NCI-H2107 treated with DMSO at 0.1 percent for 48 hours (cell line): ENCODE measurements around the gene TPSD1.
"Not testable (repeated sequence)": the region's sequence is repeated elsewhere in the genome, so short reads cannot be mapped to it uniquely, and the experiment has no call there.

Experiments used
- DNase-seq: peaks from one replicate; lab custom pipeline; 2025; ENCODE audit not compliant: unreplicated experiment; lab: John Stamatoyannopoulos, UW

Gene TPSD1

GRCh38 chr16:1262210-1262845 lies 6.5 kb downstream of the TPSD1 start:
- DNase-seq = no peak

DNA sequence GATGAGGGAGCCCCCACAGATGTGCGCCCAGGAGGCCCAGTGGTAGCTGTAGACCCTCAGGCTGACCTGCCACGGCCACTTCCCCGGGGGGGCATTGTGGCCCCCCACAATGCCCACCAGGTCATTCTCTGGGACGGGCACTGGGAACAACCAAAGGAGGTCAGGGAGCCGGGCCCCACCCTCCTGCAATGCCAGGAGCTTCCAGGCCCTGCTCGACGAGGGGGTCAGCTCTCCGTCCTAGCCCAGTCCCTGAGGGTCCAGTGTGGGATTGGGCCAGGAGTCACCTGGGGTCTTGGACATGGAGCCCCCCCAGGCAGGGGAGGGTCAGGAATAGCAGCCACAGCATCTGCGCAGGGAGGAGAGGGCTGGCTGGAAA lies 7.0 kb downstream of the TPSD1 start:
- no peak for DNase-seq

- no peak for DNase-seq
Observed at GRCh38 chr16:1263591-1264344, 7.9 kb downstream of the TPSD1 start.

DNA sequence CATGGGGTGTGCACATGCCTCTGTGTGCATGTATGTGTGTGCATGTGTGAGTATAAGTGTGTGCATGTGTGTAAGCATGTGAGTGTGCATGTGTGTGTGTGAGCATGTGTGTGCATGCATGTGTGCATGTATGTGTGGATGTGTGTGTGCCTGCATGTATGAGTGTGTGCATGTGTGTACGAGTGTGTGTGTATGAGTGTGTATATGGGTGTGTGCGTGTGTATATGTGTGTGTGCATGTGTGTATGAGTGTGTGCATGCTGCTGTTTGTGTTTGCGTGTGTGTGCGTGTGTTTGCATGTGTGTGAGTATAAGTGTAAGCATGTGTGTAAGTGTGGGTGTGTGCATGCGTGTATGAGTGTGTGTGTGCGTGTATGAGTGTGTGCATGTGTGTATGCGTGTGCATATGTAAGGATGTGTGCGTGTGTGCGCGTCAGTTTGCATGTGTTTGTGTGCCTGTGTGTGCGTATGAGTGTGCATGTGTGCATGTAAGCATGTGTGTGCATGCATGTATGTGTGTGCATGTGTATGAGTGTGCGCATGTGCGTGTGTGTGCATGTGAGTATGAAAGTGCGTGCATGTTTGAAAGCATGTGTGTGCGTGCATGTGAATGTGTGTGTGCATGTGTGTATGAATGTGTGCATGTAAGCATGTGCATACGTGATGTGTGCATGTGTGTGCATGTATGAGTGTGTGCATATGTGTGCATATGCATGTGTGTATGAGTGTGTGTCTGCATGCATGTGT lies 8.6 kb downstream of the TPSD1 start:
- DNase-seq = no peak

- no peak for DNase-seq
Observed at GRCh38 chr16:1265090-1265630, 9.3 kb downstream of the TPSD1 start.

DNA sequence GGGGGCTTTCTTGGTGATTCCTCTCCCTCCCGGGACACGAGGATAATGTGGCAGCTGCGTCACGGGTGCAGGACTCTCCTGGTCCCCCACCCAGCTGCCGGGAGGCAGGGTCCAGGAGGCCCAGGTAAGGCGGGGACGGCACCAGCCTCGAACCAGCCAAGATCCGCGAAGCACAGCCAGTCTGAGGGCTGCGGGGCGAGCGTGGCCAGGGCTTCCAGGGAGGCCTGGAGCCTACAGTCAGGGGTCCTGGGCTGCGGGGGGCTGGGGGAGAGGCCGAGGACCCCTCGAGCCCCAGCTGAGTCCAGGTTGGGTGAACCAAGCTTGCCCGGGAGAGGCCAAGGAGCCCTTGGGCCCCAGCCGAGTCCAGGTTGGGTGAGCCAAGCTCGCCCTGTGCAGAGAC lies 10.0 kb downstream of the TPSD1 start:
- DNase-seq = no peak

DNA sequence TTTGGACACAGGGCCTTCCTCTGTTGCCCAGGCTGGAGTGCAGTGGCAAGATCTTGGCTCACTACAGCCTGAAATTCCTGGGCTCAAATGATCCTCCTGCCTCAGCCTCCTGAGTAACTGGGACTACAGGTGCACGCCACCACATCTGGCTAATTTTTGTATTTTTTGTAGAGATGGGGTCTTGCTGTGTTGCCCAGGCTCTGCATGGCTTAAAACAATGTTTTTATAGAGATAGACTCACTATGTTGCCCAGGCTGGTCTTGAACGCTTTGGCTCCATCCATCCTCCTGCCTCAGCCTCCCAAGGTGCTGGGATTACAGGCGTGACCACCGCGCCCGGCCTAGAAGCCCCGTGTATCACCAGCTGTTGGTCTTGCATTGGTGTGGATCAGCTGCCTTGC lies 13.5 kb downstream of the TPSD1 start:
- DNase-seq = not testable (repeated sequence)

GRCh38 chr16:1271380-1271723 lies 15.5 kb downstream of the TPSD1 start:
- no peak for DNase-seq

GRCh38 chr16:1271724-1272413 lies 16.0 kb downstream of the TPSD1 start:
- peak; percentile 79 for DNase-seq

DNA sequence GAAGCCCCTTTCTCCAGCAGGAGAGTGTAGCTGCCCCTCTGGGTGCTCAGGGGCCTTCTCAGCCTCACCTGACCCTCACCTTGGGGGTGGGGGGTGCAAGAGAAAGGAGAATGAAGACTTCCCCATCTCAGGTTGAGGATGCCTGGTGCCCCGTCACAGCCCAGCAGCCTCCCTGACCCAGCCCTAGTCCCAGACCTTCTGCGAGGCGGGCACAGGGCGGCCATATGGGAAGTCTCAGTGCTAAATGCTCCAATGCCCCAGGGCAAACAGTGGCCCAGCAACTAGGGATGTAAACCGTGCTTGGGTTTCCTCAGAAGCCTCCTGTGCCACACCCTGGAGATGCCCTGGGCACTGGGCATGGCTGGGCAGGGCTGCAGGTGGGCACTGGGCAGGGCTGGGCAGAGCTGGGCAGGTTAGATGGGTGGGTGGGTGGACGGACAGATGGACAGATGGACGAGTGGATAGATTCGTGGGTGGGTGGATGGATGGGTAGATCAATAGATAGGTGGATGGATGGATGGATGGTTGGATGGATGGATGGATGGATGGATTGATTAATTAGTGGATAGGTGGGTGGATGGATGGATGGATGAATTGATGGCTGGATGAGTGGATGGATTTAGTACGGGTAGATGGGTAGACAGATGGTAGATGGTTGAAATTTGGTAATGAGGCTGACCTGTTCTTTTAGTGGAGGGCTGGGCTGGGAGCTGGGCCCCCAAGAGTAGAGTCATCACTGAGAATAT lies 16.8 kb downstream of the TPSD1 start:
- DNase-seq = no peak

- no peak for DNase-seq
Observed at GRCh38 chr16:1273816-1274215, 17.9 kb downstream of the TPSD1 start.

GRCh38 chr16:1274767-1275166 lies 18.9 kb downstream of the TPSD1 start:
- no peak for DNase-seq

DNA sequence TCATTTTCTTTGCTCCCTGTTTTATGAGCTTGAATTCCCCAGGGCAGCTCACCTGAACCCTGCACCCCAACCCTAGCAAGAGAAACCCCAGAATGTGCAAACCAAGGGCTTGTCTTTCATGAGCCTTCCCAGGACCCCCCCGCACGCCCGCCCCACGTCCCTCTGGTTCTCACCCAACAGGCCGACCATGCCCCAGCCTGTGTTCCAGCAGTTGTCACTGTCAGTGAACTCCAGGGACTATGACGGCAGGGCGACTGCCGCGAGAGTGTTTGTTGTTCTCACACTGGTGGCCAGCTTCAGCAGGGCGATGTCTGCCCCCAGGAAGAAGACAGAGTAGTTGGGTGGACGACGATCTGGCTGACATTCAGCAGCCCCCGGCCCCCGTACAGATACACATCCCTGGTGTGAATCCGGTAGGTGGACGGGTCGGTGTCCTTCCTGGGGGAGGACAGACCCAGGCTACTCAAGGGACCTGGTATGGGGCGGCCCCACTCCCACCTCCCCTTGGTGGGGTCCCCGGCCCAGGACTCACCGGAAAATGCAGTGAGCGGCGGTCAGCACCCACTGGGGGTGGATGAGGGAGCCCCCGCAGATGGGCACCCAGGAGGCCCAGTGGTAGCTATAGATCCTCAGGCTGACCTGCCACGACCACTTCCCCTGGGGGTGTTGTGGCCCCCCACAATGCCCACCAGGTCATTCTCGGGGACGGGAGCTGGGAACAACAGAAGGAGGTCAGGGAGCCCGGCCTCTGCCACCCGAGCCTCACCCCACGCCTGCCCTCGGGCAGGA lies 20.1 kb downstream of the TPSD1 start:
- DNase-seq = no peak

DNA sequence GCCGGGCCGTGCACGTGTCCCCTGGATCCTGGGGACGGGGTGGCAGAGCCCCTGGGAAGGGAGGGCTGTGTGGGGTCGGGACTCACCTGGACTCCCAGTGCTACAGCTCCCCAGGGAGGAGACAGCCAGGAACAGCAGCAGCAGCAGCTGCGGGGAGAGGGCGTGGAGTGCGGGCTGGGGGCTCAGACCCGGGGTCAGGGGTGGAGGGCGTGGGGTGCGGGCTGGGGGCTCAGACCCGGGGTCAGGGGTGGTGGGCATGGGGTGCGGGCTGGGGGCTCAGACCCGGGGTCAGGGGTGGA lies 20.7 kb downstream of the TPSD1 start:
- no peak for DNase-seq

GRCh38 chr16:1277151-1277598 lies 21.3 kb downstream of the TPSD1 start:
- DNase-seq = no peak

DNA sequence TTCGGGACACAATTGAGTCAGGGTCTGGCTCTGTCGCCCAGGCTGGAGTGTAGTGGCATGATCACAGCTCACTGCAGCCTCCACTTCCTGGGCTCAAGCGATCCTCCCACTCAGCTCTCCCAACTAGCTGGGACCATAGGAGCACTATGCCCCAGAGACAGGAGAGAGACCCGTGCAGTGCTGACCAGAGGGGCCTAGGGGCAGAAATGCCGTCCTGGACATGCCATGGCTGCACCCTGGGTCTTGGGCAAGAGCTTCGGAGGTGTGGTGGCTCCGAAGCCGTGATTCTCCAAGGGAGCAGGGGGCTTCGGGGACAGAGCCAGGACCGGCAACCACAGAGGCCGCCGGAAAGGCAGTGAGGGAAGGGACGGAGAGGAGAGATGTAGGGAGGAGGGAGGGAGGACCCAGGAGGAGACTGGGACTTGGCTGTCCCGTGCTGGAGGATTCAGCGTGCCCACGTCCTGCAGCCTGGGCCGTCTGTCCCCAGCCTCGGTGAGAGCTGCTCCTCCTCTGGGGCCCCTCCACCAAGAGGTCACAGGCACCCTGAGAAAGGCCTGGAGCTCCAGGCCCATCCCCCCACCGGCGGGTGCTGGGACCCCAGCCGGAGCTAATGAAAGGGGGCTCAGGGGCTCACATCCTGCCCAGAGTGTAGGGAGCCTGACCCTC lies 21.9 kb downstream of the TPSD1 start:
- DNase-seq = no peak

GRCh38 chr16:1278477-1278876 lies 22.6 kb downstream of the TPSD1 start:
- no peak for DNase-seq

DNA sequence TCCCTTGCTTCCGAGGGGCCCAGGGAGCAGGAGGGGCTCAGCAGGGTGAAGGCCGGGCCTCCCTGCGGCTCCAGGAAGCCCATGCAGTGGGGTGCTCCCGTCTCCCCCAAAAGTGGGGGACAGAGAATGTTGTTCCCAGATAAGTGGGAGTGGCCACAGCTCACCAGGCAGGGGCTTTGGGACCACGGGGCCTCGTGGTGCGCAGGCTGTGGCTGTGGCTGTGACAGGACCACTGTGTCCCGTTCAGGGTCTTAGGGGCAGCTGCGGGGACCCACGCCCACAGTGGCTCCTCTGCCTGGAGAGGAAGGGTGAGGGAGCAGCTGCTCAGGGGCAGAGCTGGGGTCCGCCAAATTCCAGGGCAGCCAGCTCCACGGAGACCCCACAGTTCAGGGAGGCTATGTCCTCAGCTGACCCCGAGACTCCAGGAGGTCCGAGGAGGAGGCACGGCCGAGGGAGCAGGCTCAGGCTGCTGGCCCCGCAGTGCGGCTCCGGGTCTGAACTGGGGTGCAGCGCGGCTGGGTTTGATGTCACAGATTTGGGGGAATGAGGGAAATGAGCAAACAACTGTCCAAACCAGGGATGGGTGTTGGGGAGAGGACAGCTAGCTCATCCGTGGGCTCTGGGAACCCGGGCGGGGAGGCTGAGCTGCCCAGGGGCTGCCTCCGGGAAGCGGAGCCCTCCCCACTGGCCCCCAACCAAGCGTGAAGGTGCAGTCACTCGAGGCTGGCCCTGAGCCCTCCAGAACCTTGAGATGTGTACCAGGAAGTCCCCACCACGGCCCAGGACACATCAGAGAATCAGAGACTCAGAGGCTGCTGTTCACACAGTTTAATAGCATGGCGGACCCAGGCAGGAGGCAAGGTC lies 23.4 kb downstream of the TPSD1 start:
- no peak for DNase-seq
